Measurements from ENCODE around the gene ANAPC2.

DNA sequence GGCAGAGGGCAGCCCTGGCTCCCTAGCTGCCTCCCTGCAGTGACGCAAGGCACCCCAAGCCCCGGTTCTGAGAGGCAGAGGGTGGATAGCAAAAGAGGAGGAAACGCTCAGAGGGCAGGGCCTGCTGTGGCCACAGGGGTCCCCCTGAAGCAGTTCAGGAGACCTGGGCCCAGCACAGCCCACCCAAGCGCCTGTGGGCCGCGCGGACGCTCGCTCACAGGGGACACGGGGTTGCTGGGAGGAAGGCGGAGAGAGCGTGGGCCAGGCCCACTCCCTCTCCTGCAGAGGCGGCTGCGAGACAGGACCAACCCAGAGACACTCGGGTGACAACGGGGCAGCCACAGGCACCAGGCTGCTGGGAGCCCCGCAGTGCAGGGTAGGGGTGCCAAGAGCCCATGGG, 8.6 kb downstream of the ANAPC2 start:
- TF ChIP-seq, protein P1, sequence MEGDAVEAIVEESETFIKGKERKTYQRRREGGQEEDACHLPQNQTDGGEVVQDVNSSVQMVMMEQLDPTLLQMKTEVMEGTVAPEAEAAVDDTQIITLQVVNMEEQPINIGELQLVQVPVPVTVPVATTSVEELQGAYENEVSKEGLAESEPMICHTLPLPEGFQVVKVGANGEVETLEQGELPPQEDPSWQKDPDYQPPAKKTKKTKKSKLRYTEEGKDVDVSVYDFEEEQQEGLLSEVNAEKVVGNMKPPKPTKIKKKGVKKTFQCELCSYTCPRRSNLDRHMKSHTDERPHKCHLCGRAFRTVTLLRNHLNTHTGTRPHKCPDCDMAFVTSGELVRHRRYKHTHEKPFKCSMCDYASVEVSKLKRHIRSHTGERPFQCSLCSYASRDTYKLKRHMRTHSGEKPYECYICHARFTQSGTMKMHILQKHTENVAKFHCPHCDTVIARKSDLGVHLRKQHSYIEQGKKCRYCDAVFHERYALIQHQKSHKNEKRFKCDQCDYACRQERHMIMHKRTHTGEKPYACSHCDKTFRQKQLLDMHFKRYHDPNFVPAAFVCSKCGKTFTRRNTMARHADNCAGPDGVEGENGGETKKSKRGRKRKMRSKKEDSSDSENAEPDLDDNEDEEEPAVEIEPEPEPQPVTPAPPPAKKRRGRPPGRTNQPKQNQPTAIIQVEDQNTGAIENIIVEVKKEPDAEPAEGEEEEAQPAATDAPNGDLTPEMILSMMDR (conservative IDR thresholded peaks at IDR 0.05; ENCODE audit: low read length), result no peak
- TF ChIP-seq EZH2phosphoT487 (IDR thresholded peaks at IDR 0.05; ENCODE audit: borderline replicate concordance, low read depth, low read length), result no peak
